GM20000 (cell line): ENCODE results near the gene INPP5A.
A peak's percentile ranks its signal among the peaks of the same experiment; 100 is the strongest.

Experiments
- DNase-seq: peaks from one replicate; pipeline ENCODE4 v3.0.0; 2012; ENCODE audit warnings: low spot score
- TF ChIP-seq, protein P1 (sequence below): IDR thresholded peaks from 2 replicates; pipeline ENCODE4 v1.5.1; 2012; ENCODE audit warnings: mild to moderate bottlenecking, control low read depth; ENCODE audit errors: extremely low read depth, missing control alignments

INPP5A gene

DNA sequence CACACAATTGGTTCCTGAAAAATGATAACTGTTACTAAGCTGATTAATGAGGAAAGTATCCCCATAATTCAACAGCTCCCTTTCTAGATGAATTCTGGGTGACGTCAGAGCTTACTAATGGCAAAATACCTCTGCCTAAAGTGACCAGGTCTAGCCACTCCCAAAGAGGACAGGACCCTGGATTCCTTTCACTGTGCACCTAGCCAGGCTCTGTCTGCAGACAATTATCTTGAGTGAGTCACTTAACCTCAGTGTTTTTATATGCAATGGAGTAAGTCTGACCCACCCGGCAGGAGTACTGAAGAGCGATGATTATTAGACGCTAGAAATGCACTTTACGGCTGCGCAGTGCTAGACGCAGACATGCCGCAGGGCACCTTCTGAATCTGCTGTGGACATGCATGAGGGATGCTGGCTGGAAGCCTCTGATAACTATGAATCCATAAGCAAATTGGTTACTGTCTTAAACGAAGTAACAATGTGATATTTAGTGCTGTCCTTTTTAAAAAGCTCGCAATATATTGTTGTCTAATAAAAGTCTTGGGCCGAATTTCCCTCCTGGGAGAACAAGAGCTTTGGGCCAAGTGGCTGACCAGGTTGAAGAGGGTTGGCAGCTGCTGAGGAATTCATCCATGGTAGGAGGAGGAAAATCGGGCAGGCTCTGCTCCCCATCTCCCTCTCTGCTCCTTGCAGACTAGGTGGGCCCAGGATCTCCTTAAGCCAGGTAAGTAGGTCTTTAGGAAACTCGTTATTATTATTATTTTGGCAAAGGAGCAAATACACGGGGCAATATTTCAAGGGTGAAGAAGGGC lies 4.6 kb upstream of the INPP5A start:
- DNase-seq: no peak

DNA sequence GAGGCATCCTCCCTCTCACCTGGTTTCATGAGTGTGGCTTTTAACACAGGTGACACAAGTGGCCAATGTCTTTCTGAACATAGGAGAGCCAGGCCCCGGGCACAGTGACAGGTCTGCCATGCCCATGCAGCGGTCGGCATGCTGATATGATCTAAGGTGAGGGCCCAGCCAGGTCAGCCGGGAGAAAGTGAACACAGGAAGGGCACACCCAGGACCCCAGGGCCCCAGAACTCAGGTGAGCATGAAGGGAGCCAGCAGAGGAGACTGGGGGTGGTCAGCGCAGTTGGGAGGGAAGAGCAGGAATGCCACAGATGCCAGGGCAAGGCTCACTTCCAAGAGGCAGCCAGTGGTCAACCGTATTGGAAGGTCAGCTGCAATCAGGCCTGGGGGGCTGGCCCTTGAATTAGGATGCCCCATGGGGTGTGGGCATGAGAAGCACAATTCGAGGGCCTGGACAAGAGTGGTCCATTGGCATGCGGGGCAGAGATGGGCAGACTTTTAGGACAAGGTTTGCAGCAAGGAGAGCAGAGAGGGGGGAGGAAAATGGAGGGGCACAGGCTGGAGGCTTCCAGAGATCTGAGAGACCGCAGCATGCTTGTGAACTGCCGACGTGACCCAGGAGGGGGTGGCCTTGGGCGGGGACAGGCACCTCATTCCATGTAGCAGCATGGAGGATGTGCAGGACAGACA lies 3.9 kb upstream of the INPP5A start:
- TF ChIP-seq, protein P1, sequence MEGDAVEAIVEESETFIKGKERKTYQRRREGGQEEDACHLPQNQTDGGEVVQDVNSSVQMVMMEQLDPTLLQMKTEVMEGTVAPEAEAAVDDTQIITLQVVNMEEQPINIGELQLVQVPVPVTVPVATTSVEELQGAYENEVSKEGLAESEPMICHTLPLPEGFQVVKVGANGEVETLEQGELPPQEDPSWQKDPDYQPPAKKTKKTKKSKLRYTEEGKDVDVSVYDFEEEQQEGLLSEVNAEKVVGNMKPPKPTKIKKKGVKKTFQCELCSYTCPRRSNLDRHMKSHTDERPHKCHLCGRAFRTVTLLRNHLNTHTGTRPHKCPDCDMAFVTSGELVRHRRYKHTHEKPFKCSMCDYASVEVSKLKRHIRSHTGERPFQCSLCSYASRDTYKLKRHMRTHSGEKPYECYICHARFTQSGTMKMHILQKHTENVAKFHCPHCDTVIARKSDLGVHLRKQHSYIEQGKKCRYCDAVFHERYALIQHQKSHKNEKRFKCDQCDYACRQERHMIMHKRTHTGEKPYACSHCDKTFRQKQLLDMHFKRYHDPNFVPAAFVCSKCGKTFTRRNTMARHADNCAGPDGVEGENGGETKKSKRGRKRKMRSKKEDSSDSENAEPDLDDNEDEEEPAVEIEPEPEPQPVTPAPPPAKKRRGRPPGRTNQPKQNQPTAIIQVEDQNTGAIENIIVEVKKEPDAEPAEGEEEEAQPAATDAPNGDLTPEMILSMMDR: no peak
- no peak for DNase-seq

More for the DNA sequence above, 4.6 kb upstream of the INPP5A start:
- TF ChIP-seq, protein P1: no peak

DNA sequence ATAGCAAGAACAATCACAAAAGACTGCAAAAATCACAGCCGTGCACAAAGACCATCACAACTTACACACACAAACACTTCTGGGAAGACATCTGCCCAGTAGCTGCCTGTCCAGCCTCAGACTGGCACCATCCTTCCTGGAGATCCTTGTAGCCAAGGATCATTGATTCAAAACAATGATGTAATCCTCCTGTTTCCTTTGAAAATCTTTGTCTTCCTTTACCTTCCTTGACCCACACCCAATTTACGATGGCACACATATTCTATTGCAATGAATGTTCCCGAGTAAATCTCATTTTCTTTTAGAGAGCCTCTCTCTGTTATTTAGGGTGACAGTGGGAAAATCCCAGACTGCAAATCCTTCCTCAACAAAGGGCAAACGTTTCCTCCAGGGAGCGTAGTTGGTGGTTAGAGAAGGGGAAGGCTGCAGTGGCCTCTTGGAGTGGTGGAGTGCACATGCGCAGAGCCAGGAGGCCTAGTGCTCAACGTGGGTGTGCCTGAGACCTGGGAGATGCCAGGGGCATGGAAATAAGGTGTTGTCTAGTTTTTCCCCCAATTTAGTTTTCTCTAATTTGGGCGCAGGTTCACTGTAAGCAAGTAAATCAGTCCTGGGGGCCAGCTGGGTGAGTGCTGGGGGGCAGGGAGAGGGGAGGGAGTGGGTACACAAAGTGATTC lies 3.1 kb upstream of the INPP5A start:
- no peak for DNase-seq
- TF ChIP-seq, protein P1: no peak

DNA sequence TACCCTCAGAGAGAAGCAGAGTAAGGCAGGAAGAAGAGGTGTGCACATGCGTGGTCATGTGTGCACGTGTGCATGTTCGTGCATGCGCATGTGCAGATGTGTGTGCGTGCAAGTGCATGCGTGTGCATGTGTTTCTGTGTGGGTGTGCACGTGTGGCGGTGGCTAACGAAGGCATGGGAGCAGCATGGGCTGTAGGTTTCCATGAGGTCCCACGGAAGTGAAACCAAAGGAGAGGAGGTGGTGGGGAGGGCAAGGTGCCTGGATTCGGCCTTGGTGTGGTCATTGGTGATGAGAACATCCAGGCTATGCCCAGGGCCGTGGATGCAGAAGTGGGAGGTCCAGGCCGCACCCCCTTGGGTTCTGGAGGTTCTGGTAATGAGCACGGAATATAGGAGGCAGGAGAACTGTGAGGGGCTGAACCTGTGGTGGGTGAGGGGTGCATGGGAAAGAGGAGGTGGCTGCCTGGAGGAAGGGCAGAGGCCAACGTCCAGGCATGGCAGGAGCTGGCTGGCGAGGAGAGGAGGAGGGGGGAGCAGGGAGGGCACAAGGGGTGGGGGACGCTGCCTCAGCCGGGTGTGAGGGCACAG lies 2.4 kb upstream of the INPP5A start:
- TF ChIP-seq, protein P1: no peak
- DNase-seq: no peak

DNA sequence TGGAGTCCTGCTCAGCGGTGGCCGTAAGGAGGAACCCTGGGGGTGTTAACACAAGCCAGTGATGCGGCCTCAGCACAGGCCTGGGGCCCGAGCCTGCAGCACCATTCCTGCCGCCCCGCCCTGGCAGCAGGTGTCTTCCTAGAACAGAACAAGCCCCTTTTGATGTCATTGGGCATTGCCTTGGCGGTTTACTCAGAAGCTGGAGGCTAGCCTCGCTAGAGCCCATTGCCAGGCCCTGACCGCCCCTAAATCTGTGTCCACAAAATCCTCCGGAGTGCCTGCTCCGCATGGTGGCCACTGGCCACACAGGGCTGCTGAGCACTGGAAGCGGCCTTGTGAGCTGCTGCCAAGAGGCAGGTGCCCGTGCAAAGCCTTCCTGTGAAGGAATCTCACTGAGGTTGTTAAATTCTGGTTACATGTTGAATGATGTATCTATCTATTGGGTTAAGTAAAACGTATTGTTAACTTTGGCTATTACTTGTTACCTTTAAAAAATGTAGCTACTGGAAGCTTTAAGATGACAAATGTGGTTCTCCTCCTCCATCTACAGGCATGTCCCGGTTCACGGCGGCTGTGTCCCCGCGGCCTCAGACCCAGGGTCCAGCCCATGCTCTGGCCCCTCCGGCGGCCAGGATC lies 1.2 kb upstream of the INPP5A start:
- no peak for DNase-seq
- TF ChIP-seq, protein P1: no peak

DNA sequence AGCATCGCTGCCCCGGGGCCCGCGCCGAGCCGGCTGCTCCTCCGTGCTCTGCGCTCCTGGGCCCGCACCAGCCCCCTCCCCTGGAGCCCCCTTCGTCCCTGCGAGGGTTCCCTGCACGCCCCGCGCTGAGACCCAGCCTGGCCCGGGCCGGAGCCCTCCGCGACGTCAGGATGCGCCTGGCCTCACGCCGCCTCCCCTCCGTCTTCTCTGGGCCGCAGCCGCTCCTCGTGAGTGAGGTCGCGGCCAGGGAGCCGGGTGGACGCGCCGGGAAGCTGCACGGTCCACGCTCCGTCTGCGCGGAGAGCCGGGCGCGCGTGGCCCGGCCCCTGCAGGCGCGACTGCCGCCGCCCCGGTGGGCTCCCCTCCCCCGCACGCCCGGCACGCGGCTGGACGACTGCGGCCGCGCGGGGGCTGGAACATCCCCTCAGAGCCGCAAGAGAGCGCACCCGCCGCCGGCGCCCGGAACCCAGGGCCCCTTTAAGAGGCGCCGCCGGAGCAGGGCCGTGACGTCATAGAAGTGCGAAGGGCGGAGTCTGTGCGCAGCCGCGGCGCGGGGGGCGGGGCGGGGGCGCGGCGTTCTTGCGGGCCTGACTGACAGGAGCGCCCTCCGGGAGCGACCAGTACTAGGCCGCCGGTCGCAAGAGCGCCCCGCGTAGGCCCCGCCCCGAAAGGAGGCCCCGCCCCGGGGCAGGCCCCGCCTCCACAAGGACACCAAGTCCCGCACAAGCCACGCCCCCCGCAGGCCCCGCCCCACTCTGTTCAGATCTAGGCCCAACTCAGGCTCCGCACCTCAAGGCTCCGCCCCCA lies 507 bp upstream of the INPP5A start:
- DNase-seq: peak; percentile 100
- TF ChIP-seq, protein P1: no peak
